ENCODE measurements around the gene RBM39. TPM values are rescaled to one million over a fixed set of nuclear protein-coding genes. Genes with fewer than 3 reads are reported as not detected.

Gene RBM39
- total RNA-seq, 1 donor from 2014 or later, result 299 TPM

GRCh38 chr20:35653893-35654292, 88.2 kb downstream of the RBM39 start:
- intact Hi-C loops (cut with DNase I), result no loop called here
- Histone ChIP-seq H3K4me3 (no peak overlapping the region), H3K27ac (no peak overlapping the region), H3K9me3 (no peaks in the 10 kb centered on the region), H3K27me3 (ENCODE audit: low read depth) (no peaks in the 10 kb centered on the region), H3K4me1 (peaks cover 57% of the 10 kb centered on the region), H3K36me3 (peaks cover 32% of the 10 kb centered on the region)
- DNase-seq (no peak), ATAC-seq (no peak)
- TF ChIP-seq CTCF (IDR thresholded peaks at IDR 0.05), result no peak

Other genes starting within 250 kb of the RBM39 start
- not detected for gene C20orf173, start 212.6 kb downstream of the RBM39 start, total RNA-seq
- 189 TPM for gene ERGIC3, start 200.2 kb downstream of the RBM39 start, total RNA-seq
- gene SPAG4, start 126.4 kb downstream of the RBM39 start, total RNA-seq, result 4.2 TPM
- 154 TPM for gene CPNE1, start 77.4 kb downstream of the RBM39 start, total RNA-seq
- 70.5 TPM for gene RBM12, start 77.4 kb downstream of the RBM39 start, total RNA-seq
- 22.2 TPM for gene NFS1, start 42.9 kb downstream of the RBM39 start, total RNA-seq
- 81.7 TPM for gene ROMO1, start 42.9 kb downstream of the RBM39 start, total RNA-seq
- gene PHF20, start 29.8 kb upstream of the RBM39 start, total RNA-seq, result 47.9 TPM
- 51.9 TPM for gene SCAND1, start 212.2 kb upstream of the RBM39 start, total RNA-seq
- gene CNBD2, start 226.3 kb upstream of the RBM39 start, total RNA-seq, result 4.3 TPM

All from lower lobe of right lung (tissue), 2 donors.